CD4-positive, alpha-beta T cell treated with Interleukin-15 for 1 hour (primary cell): ENCODE data around the gene UFL1.

ENCODE experiments used
- DNase-seq: peaks from one replicate; pipeline ENCODE4 v3.0.0-alpha.2; 2020

The UFL1 gene

DNA sequence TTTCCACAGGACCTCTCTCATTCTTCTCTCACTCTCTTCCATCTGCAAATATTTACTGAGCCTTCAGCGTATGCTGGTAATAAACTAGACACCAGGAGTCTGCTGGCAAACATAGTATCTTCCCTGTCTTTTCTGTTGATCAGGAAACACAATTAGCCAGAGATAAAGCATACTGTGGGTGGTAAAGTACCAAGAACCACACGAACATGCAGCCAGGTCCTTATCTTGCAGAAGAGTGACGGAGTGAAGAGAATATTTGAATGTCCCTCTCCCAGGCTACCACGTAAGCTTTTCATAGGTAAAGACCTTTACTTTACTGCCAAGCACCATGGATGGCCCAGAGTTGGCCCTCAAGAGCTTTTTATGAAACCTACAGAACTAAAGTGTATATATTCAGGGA is 54.6 kb downstream of the UFL1 start:
- no peak for DNase-seq

DNA sequence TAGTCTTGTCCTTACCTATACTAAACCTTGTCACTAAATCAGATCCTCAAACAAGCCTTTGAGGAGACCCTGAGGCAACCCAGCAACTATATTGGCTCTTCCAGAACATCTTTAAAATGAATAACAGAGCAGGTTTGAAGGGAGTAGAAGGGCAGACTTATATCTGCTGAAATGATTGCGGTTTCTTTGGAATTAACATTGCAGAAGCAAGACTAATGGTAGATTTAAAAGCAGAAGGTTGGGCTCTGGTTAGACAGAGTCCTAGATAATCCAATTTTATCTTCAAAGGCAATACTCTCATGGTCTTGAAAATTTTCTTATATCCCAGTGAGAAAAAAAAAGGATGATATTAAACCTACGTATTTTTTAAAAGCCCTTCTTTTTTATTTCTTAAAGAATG is 60.4 kb downstream of the UFL1 start:
- no peak for DNase-seq

DNA sequence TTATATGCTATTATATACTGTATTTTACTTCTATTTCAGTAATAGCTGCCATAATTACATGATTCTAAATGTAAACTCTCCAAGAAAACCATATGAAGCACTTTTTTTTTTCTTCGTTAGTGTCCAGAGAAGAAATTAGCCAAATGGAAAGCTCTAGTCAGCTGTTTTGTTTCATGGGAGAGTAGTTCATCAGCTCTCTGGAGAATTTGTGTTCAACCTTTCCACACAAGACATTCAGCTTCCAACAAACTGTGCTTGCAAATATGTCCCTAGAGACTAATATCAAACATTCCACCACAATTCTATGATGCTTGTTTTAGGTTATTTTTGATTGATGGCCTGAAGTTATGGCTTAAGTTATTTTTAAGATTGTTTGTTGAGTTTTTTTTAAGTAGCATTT is 60.8 kb downstream of the UFL1 start:
- no peak for DNase-seq

DNA sequence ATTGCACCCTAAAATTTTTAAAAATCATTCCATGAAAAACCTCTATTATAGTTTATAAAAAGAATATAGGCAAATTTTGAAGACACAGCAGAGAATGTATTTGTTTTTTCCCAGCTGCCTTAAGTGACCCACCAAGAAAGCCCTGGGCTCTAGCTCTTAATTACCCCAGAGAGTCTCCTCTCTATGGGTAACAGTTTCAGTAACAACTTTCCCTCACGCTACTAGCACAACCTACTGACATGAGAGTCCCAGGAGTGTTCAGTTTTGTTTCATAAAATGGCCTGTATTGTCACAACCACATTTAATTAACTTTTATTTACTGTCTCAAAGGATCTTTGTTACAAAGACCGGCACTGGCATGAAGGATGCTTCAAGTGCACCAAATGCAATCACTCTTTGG is 82.8 kb downstream of the UFL1 start:
- DNase-seq = no peak
